NCI-H510A (cell line): ENCODE data around the gene CDH26.

Experiments
- DNase-seq: peaks from one replicate; lab custom pipeline; 2025; lab: John Stamatoyannopoulos, UW

The CDH26 gene

GRCh38 chr20:60063739-60064380, 105.6 kb downstream of the CDH26 start:
- DNase-seq = no peak
